Fibroblast of pulmonary artery (primary cell): ENCODE results near the gene TOR1AIP2.

Experiments used
- DNase-seq: peaks from one replicate; pipeline ENCODE4 v3.0.0-alpha.2; 2010; ENCODE audit warnings: low read depth
- H3K4me3 ChIP-seq: replicated peaks from 2 replicates; pipeline ENCODE4 v1.5.1; 2011; ENCODE audit warnings: low read depth, mild to moderate bottlenecking, control low read depth, low read length, moderate library complexity
- CTCF ChIP-seq: IDR thresholded peaks from 2 replicates; pipeline ENCODE4 v1.5.1; 2011; ENCODE audit warnings: mild to moderate bottlenecking, control low read depth, low read length, inconsistent platforms; ENCODE audit errors: missing control alignments

TOR1AIP2 gene

DNA sequence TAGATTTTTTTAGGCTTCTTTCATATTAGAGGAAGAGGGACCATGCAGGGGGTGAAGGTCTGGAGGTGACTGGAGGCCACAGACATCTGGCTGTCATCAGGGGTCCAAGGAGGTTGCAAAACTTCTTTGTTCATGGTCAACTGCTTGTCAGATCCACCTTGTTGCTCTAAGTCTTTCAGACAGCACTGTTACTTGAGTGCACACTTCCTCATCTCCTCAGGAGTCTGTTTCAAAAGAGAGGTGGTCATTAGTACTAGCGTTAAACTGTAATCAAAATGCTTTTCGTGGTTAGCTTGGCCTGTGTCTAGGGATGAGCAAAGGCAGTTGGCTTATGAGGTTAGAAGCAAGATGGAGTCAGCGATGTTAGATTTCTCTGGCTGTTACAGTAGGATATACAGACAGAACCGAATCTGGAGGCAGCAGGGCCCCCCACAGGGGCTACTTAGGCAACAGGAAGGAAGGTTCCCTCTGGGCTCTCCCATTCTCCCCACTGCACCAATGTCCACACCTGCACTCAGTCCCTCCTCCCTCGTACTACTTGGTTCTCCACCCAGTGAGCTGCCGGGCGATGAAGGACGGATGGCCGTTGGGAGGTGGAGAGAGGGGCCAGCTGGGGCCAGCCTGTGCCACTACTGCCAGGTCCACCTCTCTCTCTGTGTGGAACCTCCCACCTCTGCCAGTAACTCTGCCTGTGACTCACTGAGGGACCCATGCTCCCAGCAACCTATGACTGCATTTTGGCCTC lies 57.2 kb downstream of the TOR1AIP2 start:
- no peak for DNase-seq
- no peak for TF ChIP-seq CTCF
- no peak overlapping the region for H3K4me3 ChIP-seq

DNA sequence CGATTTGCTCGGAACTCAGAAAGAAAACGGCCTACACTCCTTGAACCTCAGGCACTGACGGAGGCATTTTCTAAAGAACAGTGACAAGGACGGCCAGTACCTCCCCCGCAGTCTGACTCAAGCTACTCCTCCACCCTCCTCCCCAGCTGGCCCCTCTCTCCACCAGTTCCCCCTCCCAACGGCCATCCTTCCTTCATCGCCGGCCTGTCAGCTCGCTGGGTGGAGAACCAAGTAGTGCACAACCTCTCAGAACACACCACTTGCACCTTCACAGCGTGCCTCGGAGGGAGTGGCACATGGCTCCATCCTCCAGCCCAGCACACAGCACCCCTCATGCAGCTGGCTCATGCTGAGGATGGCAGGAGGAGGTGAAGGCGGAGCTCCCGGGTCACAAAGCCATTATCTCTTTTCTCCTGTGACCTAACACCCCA lies 58.8 kb downstream of the TOR1AIP2 start:
- H3K4me3 ChIP-seq = no peak overlapping the region
- peak; percentile 65 for DNase-seq
- TF ChIP-seq CTCF = no peak

GRCh38 chr1:179818260-179818659 lies 59.3 kb downstream of the TOR1AIP2 start:
- TF ChIP-seq CTCF = no peak
- DNase-seq = no peak
- no peak overlapping the region for H3K4me3 ChIP-seq

GRCh38 chr1:179817789-179818188 lies 59.8 kb downstream of the TOR1AIP2 start:
- no peak overlapping the region for H3K4me3 ChIP-seq
- no peak for TF ChIP-seq CTCF
- peak; percentile 55 for DNase-seq

- no peak overlapping the region for H3K4me3 ChIP-seq
- no peak for DNase-seq
- no peak for TF ChIP-seq CTCF
Measured at GRCh38 chr1:179817056-179817455, 60.5 kb downstream of the TOR1AIP2 start.

DNA sequence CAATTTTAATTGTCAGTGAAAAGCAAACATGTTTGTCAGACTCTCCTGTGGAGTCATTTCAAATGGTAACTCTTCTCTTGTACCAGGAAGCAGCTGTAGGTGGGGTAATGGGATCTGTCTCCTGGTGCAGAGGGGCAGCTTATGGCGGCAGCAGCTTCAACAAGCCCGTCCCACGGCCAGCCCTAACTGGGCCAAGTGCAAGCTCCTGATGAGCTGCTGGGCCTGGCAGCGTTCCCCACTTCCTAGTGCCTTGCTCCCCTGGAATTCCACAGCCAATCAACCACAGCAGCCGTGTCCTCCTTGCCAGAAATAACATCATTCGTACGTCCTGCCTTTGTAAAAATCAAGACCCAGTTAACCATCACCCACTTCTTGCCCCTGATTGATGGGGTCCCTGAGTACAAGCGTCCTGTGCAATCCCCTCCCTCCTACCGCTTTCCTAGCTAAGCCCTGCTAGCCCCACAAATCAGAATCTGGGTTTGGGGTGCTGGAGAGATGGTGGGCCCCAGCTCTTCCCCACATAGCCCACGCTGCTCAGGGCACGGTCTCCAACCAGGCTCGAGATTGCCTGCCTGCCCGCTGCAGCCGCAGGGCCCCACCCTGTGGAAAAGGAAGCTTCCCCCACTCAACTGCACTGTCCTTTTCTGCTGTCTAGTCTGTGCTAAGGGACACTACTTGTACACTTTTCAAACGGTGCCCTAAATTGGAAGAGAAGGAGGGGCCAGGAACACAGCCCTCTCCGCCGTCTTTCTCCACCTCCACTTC lies 61.2 kb downstream of the TOR1AIP2 start:
- no peak for TF ChIP-seq CTCF
- no peak overlapping the region for H3K4me3 ChIP-seq

More for the DNA sequence above, 61.2 kb downstream of the TOR1AIP2 start:
- DNase-seq = no peak
